SK-N-SH (cell line): Measurements from ENCODE around the gene GLTPD2. TPM values are rescaled to one million over a fixed set of nuclear protein-coding genes. Genes with fewer than 3 reads are reported as not detected.

Experiments used
- CTCF ChIA-PET: fragments of 300-600, 350-600 bp; formaldehyde crosslinking; extraction: SDS; loops from one replicate; lab custom pipeline; 2021; lab: Yijun Ruan, JAX
- POLR2A ChIA-PET: fragments of 350-600 bp; sonication (Branson Sonifier 250); formaldehyde crosslinking; extraction: SDS; loops from one replicate; lab custom pipeline; 2020; ENCODE audit warnings: antibody characterized with exemption, inconsistent platforms; lab: Yijun Ruan, JAX
- DNase-seq: peaks from one replicate; pipeline ENCODE4 v3.0.0; 2012
- H2AFZ ChIP-seq: fragments of 200-600 bp; sonication (generic); 2 replicates; pipeline ENCODE4 v1.8.1; 2016; ENCODE audit warnings: antibody characterized with exemption, mild to moderate bottlenecking, low read depth
- H3F3A ChIP-seq: fragments of 200-600 bp; sonication (generic); replicated peaks from 2 replicates; pipeline ENCODE3; 2016; ENCODE audit warnings: antibody characterized with exemption, mild to moderate bottlenecking; ENCODE audit not compliant: insufficient read depth
- H3K27ac ChIP-seq, 2 experiments: fragments of 200-500 bp in 1 of 2; fragments of 200-600 bp in 1 of 2; sonication (Bioruptor generic) in 1 of 2; sonication (generic), shearing (Covaris generic) in 1 of 2; 2 replicates each; pipeline versions ENCODE4 v1.5.1 to v1.6.1; 2014 to 2016; ENCODE audit warnings: low read depth in 2 of 2, inconsistent platforms in 1 of 2, low read length in 1 of 2, mild to moderate bottlenecking in 1 of 2, mixed read lengths in 1 of 2
- H3K27me3 ChIP-seq: fragments of 200-600 bp; sonication (generic), shearing (Covaris generic); 2 replicates; pipeline ENCODE4 v1.6.1; 2016; ENCODE audit warnings: mixed run types; ENCODE audit not compliant: insufficient read depth
- H3K36me3 ChIP-seq, 2 experiments: fragments of 200-500 bp in 1 of 2; fragments of 200-600 bp in 1 of 2; sonication (Bioruptor generic) in 1 of 2; sonication (generic) in 1 of 2; replicated peaks in 1 of 2; 2 replicates each; pipeline versions ENCODE3 to v1.5.1; 2014 to 2016; ENCODE audit warnings: low read length in 1 of 2, mild to moderate bottlenecking in 1 of 2; ENCODE audit not compliant: insufficient read depth in 2 of 2, control insufficient read depth in 1 of 2
- H3K4me1 ChIP-seq, 2 experiments: fragments of 200-500 bp in 1 of 2; fragments of 200-600 bp in 1 of 2; sonication (Bioruptor generic) in 1 of 2; sonication (generic), shearing (Covaris generic) in 1 of 2; 2 replicates each; pipeline versions ENCODE4 v1.5.1 to v1.6.1; 2014 to 2016; ENCODE audit warnings: low read depth in 1 of 2, low read length in 1 of 2, mixed run types in 1 of 2; ENCODE audit not compliant: insufficient read depth in 2 of 2, control insufficient read depth in 1 of 2
- H3K4me2 ChIP-seq: fragments of 200-600 bp; sonication (generic), shearing (Covaris generic); 2 replicates; pipeline ENCODE4 v1.6.1; 2017; ENCODE audit warnings: mixed run types
- H3K4me3 ChIP-seq, 2 experiments: fragments of 200-500 bp in 1 of 2; fragments of 200-600 bp in 1 of 2; sonication (Bioruptor generic) in 1 of 2; sonication (generic), shearing (Covaris generic) in 1 of 2; 2 replicates each; pipeline versions ENCODE4 v1.5.1 to v1.8.1; 2014 to 2016; ENCODE audit warnings: low read depth in 2 of 2, inconsistent platforms in 1 of 2, low read length in 1 of 2, mild to moderate bottlenecking in 1 of 2, mixed read lengths in 1 of 2, moderate library complexity in 1 of 2
- H3K79me2 ChIP-seq: fragments of 200-600 bp; sonication (generic); 2 replicates; pipeline ENCODE4 v1.8.1; 2017; ENCODE audit warnings: mild to moderate bottlenecking; ENCODE audit not compliant: insufficient read depth
- H3K9ac ChIP-seq: fragments of 200-600 bp; sonication (generic); 2 replicates; pipeline ENCODE4 v1.6.1; 2017; ENCODE audit warnings: mixed run types
- H3K9me2 ChIP-seq: fragments of 200-600 bp; sonication (generic); 2 replicates; pipeline ENCODE4 v1.6.1; 2017; ENCODE audit warnings: mixed run types
- H3K9me3 ChIP-seq: fragments of 200-600 bp; sonication (generic); 2 replicates; pipeline ENCODE4 v1.6.1; 2017; ENCODE audit warnings: mixed run types, mild to moderate bottlenecking, moderate library complexity
- H4K20me1 ChIP-seq: fragments of 200-600 bp; sonication (generic); 2 replicates; pipeline ENCODE4 v1.6.1; 2017; ENCODE audit warnings: mild to moderate bottlenecking, mixed run types; ENCODE audit not compliant: insufficient read depth
- CHD2 ChIP-seq: fragments of 150-350 bp; IDR thresholded peaks from 2 replicates; pipeline ENCODE4 v1.6.1; 2018; ENCODE audit warnings: low read length; ENCODE audit not compliant: partially characterized antibody
- EZH2phosphoT487 ChIP-seq: fragments of 200-600 bp; sonication (generic); IDR thresholded peaks from 2 replicates; pipeline ENCODE4 v1.6.1; 2017; ENCODE audit warnings: low read depth, mixed run types, mild to moderate bottlenecking, antibody characterized with exemption, moderate library complexity, borderline replicate concordance
- FOXM1 ChIP-seq: IDR thresholded peaks from 2 replicates; pipeline ENCODE4 v1.4.0; 2012; ENCODE audit warnings: low read depth, mild to moderate bottlenecking
- GABPA ChIP-seq: IDR thresholded peaks from 2 replicates; pipeline ENCODE4 v1.4.0; 2012; ENCODE audit warnings: low read depth, mild to moderate bottlenecking
- MEF2A ChIP-seq: IDR thresholded peaks from 2 replicates; pipeline ENCODE4 v1.4.0; 2012; ENCODE audit warnings: low read depth, borderline replicate concordance
- MXI1 ChIP-seq: IDR thresholded peaks from 2 replicates; pipeline ENCODE4 v1.6.1; 2012; ENCODE audit warnings: mild to moderate bottlenecking, low read depth, low read length, improper control_type of control experiment
- NFIC ChIP-seq: IDR thresholded peaks from 2 replicates; pipeline ENCODE4 v1.4.0; 2012; ENCODE audit warnings: borderline replicate concordance
- NRF1 ChIP-seq: IDR thresholded peaks from 2 replicates; pipeline ENCODE4 v1.6.1; 2012; ENCODE audit warnings: low read depth, mild to moderate bottlenecking, low read length
- POLR2AphosphoS5 ChIP-seq: IDR thresholded peaks from 2 replicates; pipeline ENCODE4 v1.6.1; 2012; ENCODE audit warnings: low read depth, low read length
- RAD21 ChIP-seq: IDR thresholded peaks from 2 replicates; pipeline ENCODE4 v1.6.1; 2012; ENCODE audit warnings: mild to moderate bottlenecking, low read length
- RCOR1 ChIP-seq: fragments of 150-350 bp; IDR thresholded peaks from 2 replicates; pipeline ENCODE4 v1.6.1; 2017; ENCODE audit warnings: antibody characterized with exemption, low read length
- RFX5 ChIP-seq: IDR thresholded peaks from 2 replicates; pipeline ENCODE4 v1.6.1; 2012; ENCODE audit warnings: mild to moderate bottlenecking, improper control_type of control experiment, low read length
- SMC3 ChIP-seq: IDR thresholded peaks from 2 replicates; pipeline ENCODE4 v1.6.1; 2012; ENCODE audit warnings: low read depth, low read length, improper control_type of control experiment
- TCF12 ChIP-seq: IDR thresholded peaks from 2 replicates; pipeline ENCODE4 v1.4.0; 2012
- WGBS: methylation state at CpG from one replicate; pipeline ENCODE4 v1.1.6; 2017; ENCODE audit warnings: low lambda C conversion rate; 5-methylcytosine and 5-hydroxymethylcytosine counted together
- polyA plus RNA-seq, 3 experiments: library from polyadenylated mRNA; depleted of rRNA; stranded (reverse); fragments of >200 nt; gene quantifications; 2 replicates each; pipeline ENCODE4 v1.2.3, GENCODE V29; 2012
- TF ChIP-seq, protein P1 (sequence below): IDR thresholded peaks from 2 replicates; pipeline ENCODE4 v1.4.0; 2012; ENCODE audit warnings: low read depth, borderline replicate concordance
- TF ChIP-seq, protein P2 (sequence below): fragments of 150-350 bp; IDR thresholded peaks from 2 replicates; pipeline ENCODE4 v1.6.1; 2017; ENCODE audit warnings: antibody characterized with exemption, low read length, low read depth, borderline replicate concordance
- TF ChIP-seq, protein P3 (sequence below): IDR thresholded peaks from 2 replicates; pipeline ENCODE4 v1.4.0; 2012; ENCODE audit warnings: low read depth, borderline replicate concordance
- TF ChIP-seq, protein P4 (sequence below): IDR thresholded peaks from 2 replicates; pipeline ENCODE4; 2012

Gene GLTPD2
- polyA plus RNA-seq, 1 of the 3 experiments (the other 2 are of a cell fraction), result not detected

DNA sequence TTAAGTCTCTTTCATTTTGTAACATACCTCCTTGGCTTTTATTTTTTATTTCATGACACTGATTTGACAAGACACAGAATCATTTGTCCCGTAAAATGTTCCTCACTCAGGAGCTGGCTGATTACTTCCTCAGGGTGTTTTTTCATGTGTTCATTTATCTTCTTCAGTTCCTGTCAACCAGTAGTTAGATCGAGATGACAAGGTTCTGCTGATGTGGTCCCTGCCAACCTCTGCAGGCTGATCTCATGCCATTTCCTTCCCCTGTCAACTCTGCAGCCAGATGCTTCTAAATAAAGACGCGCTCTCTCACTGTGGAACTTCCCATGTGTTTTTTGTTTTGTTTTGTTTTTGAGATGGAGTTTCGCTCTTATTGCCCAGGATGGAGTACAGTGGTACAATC is 40.9 kb upstream of the GLTPD2 start:
- Histone ChIP-seq H3K27ac (no peak overlapping the region), H4K20me1 (no peaks in the 10 kb centered on the region), H3K4me1 (no peaks in the 10 kb centered on the region; a peak in 1 of 4 replicates), H3K36me3 (no peaks in the 10 kb centered on the region), H3K9ac (no peak overlapping the region), H3K79me2 (no peaks in the 10 kb centered on the region), H3F3A (peaks cover 5% of the 10 kb centered on the region), H3K9me3 (no peaks in the 10 kb centered on the region), H3K9me2 (no peaks in the 10 kb centered on the region), H2AFZ (no peak overlapping the region), H3K27me3 (peaks cover 77% of the 10 kb centered on the region), H3K4me2 (peak overlapping the region; percentile 56; the same call in 1 of the 2 replicates), H3K4me3 (no peak overlapping the region)
- peak; percentile 62 for DNase-seq
- 23% methylated on average over 5 of the region's 5 CpGs for WGBS
- POLR2A ChIA-PET, result no interaction called here
- TF ChIP-seq MXI1, result peak; percentile 60; the same call in 1 of the 2 replicates
- no peak for TF ChIP-seq POLR2AphosphoS5
- TF ChIP-seq, protein P1, sequence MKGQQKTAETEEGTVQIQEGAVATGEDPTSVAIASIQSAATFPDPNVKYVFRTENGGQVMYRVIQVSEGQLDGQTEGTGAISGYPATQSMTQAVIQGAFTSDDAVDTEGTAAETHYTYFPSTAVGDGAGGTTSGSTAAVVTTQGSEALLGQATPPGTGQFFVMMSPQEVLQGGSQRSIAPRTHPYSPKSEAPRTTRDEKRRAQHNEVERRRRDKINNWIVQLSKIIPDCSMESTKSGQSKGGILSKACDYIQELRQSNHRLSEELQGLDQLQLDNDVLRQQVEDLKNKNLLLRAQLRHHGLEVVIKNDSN, result no peak
- TF ChIP-seq, protein P2, sequence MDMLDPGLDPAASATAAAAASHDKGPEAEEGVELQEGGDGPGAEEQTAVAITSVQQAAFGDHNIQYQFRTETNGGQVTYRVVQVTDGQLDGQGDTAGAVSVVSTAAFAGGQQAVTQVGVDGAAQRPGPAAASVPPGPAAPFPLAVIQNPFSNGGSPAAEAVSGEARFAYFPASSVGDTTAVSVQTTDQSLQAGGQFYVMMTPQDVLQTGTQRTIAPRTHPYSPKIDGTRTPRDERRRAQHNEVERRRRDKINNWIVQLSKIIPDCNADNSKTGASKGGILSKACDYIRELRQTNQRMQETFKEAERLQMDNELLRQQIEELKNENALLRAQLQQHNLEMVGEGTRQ, result no peak
- no peak for TF ChIP-seq CHD2
- TF ChIP-seq SMC3, result no peak
- no peak for TF ChIP-seq GABPA
- no peak for TF ChIP-seq EZH2phosphoT487
- CTCF ChIA-PET, result interaction anchor here (1.0 to 1.8 kb wide), 3 partner anchors 10 to 141 kb away, joined by 3 to 5 read pairs (median 4); partner anchors contain the start of gene MED11

DNA sequence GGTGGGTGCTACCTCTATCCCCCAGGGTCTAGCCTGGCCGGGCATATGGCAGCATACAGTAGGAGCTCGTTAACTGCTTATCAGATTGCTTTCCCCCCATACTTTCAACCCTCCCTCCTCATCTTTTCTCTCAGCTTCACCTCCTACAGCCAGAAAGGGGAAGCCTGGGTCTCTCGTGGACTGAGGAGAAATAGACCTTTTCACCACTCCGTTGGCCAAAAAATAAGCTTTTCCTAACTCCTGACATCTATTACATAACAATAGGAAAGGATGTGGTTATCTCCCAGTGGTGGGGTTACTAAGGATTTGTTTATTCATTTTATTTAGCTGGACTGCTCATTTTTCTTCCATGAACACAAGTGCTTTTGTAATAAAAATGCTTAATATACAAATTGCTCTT is 40.1 kb upstream of the GLTPD2 start:
- Histone ChIP-seq H4K20me1 (no peaks in the 10 kb centered on the region), H3K4me1 (no peaks in the 10 kb centered on the region; a peak in 1 of 4 replicates), H3F3A (peaks cover 5% of the 10 kb centered on the region), H3K4me2 (no peak overlapping the region), H3K36me3 (no peaks in the 10 kb centered on the region), H3K9me2 (no peaks in the 10 kb centered on the region), H2AFZ (no peak overlapping the region), H3K9ac (no peak overlapping the region), H3K4me3 (no peak overlapping the region), H3K9me3 (no peaks in the 10 kb centered on the region), H3K27ac (no peak overlapping the region)
- ChIA-PET POLR2A (no interaction called here), CTCF (interaction anchor here (1.1 to 1.7 kb wide), 2 partner anchors 17 to 154 kb away, joined by 3 to 5 read pairs; partner anchors contain the start of genes CHRNE and MED11)
- 11% methylated on average over 4 of the region's 4 CpGs for WGBS
- no peak for TF ChIP-seq SMC3
- TF ChIP-seq, all 33 proteins: peak for 0
- Histone ChIP-seq H3K27me3 (peaks cover 81% of the 10 kb centered on the region), H3K79me2 (no peaks in the 10 kb centered on the region)
- DNase-seq, result no peak

DNA sequence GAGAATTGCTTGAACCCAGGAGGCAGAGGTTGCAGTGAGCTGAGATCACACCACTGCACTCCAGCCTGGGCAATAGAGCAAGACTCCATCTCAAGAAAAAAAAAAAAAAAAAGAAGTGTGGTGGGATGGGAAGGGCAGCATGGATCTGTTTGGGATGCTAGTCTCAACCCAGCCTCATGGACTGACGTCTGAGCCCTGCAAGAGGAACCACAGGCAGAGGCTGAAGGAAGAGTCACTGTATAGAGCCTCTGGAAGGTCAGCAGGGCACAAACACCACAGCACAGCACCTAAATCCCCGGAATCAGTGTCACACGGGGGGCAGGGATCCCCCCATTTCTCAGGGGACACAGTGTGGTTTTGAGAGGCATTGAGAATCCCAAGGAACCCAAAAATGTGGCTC is 38.2 kb upstream of the GLTPD2 start:
- 6% methylated on average over 3 of the region's 3 CpGs for WGBS
- Histone ChIP-seq H3K9ac (no peak overlapping the region), H3K4me1 (no peaks in the 10 kb centered on the region; a peak in 1 of 4 replicates), H3K9me3 (no peaks in the 10 kb centered on the region), H3K4me2 (no peak overlapping the region), H4K20me1 (no peaks in the 10 kb centered on the region), H2AFZ (no peak overlapping the region), H3K27ac (no peak overlapping the region), H3K4me3 (no peak overlapping the region), H3K9me2 (no peaks in the 10 kb centered on the region), H3K27me3 (peaks cover 84% of the 10 kb centered on the region), H3K79me2 (no peaks in the 10 kb centered on the region), H3F3A (peaks cover 5% of the 10 kb centered on the region), H3K36me3 (no peaks in the 10 kb centered on the region)
- ChIA-PET CTCF (no interaction called here), POLR2A (no interaction called here)
- no peak for DNase-seq
- no peak for TF ChIP-seq MXI1
- TF ChIP-seq RAD21, result no peak
- TF ChIP-seq GABPA, result no peak
- TF ChIP-seq, protein P3, sequence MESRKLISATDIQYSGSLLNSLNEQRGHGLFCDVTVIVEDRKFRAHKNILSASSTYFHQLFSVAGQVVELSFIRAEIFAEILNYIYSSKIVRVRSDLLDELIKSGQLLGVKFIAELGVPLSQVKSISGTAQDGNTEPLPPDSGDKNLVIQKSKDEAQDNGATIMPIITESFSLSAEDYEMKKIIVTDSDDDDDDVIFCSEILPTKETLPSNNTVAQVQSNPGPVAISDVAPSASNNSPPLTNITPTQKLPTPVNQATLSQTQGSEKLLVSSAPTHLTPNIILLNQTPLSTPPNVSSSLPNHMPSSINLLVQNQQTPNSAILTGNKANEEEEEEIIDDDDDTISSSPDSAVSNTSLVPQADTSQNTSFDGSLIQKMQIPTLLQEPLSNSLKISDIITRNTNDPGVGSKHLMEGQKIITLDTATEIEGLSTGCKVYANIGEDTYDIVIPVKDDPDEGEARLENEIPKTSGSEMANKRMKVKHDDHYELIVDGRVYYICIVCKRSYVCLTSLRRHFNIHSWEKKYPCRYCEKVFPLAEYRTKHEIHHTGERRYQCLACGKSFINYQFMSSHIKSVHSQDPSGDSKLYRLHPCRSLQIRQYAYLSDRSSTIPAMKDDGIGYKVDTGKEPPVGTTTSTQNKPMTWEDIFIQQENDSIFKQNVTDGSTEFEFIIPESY, result no peak
- TF ChIP-seq, protein P4, sequence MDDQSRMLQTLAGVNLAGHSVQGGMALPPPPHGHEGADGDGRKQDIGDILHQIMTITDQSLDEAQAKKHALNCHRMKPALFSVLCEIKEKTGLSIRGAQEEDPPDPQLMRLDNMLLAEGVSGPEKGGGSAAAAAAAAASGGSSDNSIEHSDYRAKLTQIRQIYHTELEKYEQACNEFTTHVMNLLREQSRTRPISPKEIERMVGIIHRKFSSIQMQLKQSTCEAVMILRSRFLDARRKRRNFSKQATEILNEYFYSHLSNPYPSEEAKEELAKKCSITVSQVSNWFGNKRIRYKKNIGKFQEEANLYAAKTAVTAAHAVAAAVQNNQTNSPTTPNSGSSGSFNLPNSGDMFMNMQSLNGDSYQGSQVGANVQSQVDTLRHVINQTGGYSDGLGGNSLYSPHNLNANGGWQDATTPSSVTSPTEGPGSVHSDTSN, result no peak
- TF ChIP-seq POLR2AphosphoS5, result no peak
- no peak for TF ChIP-seq TCF12
- no peak for TF ChIP-seq NRF1
- no peak for TF ChIP-seq MEF2A
- no peak for TF ChIP-seq RCOR1
- no peak for TF ChIP-seq FOXM1
- no peak for TF ChIP-seq NFIC
- no peak for TF ChIP-seq RFX5
- TF ChIP-seq EZH2phosphoT487, result no peak
